Right atrium auricular region (tissue), 2 donors: ENCODE results near the gene NPVF. TPM values are rescaled to one million over a fixed set of nuclear protein-coding genes. Genes with fewer than 3 reads are reported as not detected.

Source experiments
- DNase-seq: peaks from one replicate; pipeline ENCODE4 v3.0.0-alpha.2; 2019; ENCODE audit warnings: low spot score
- H3K27ac ChIP-seq, 2 donors: fragments of 200-600 bp; sonication (generic); 1 replicate in 1 of 2; 2 replicates in 1 of 2; pipeline ENCODE4 v1.5.1; 2016 to 2019
- H3K27me3 ChIP-seq, 2 donors: fragments of 200-600 bp; sonication (generic); one replicate each; pipeline versions ENCODE4 v1.5.1 to v1.6.0; 2017 to 2019
- H3K36me3 ChIP-seq: fragments of 200-600 bp; sonication (generic); one replicate; pipeline ENCODE4 v1.5.1; 2016
- H3K4me1 ChIP-seq, 2 donors: fragments of 200-600 bp; sonication (generic); one replicate each; pipeline versions ENCODE4 v1.5.1 to v1.6.0; 2017 to 2019
- H3K4me3 ChIP-seq, 2 donors: fragments of 200-600 bp; sonication (generic); 1 replicate in 1 of 2; 2 replicates in 1 of 2; pipeline ENCODE4 v1.5.1; 2017 to 2019; ENCODE audit warnings: mild to moderate bottlenecking in 1 of 2, moderate library complexity in 1 of 2
- H3K9me3 ChIP-seq, 2 donors: fragments of 200-600 bp; sonication (generic); one replicate each; pipeline ENCODE4 v1.5.1; 2019
- total RNA-seq, 2 donors: library from RNA; depleted of rRNA; stranded (reverse); fragments of >200 nt; gene quantifications; one replicate each; pipeline ENCODE4 v1.1.0, GENCODE V29; 2016
- TF ChIP-seq, protein P1 (sequence below), 2 donors: fragments of 200-600 bp; sonication (generic); IDR thresholded peaks; one replicate each; pipeline ENCODE4 v1.5.1; 2019; ENCODE audit warnings: antibody characterized with exemption in 2 of 2

Gene NPVF
- total RNA-seq, 2 donors from 2014 or later: not detected

DNA sequence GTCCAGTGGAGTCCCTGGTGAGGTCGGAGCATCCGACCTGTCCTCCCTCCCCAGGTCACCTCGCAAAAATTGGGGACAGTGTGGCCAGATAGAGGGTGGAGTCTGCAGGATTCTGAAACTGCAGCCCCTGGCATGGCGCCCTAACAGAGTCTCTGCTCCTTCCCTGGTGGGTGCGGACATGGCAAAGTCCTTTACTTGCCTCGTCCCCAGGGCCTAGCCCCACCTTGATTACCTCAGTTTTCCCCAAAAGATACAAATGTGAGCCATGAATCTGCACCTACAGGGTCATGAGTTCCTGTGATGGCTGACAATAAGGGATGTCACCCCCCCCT is 47.7 kb downstream of the NPVF start:
- H3K4me3 ChIP-seq: peak overlapping the region; percentile 89 to 93

DNA sequence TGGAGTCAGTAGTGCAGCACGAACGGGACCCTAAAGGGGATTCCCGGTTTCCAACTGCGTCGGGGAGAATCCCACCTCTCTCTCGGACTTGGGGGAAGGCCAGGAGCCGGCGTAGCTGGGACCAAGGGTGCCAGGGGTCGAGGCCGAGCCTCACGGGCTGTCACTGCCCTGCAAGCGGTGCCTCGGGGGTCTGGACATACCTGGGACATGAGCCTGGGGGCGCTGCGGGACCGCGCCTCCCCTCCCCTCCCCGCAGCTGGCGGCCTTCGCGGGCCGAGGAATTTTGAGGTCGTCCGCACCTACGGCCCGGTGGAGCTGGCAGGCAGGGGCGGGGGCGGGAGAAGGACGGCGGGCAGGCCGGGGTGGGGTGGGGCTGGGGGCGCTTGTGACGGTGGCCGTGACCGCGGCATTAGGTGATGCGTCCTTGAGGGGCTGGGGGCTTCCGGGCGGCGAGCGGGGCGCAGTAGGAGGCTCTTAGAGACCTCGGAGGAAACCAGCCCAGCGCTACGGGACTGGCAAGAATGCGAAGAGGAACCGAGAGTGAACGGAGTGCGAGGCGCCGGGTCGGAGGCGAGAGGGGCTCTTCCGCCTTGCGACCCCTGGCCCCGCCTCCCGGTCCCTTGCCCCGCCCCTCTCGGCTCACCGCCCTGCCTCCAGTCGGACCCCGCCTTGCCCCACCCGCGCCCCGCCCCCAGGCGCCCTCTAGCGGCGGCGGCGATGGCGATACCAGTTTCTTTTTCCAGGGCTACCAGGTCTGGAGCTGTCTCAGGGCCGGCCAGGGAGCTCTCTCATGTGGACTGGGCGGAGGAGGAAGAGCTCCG is 48.3 kb downstream of the NPVF start:
- TF ChIP-seq, protein P1, sequence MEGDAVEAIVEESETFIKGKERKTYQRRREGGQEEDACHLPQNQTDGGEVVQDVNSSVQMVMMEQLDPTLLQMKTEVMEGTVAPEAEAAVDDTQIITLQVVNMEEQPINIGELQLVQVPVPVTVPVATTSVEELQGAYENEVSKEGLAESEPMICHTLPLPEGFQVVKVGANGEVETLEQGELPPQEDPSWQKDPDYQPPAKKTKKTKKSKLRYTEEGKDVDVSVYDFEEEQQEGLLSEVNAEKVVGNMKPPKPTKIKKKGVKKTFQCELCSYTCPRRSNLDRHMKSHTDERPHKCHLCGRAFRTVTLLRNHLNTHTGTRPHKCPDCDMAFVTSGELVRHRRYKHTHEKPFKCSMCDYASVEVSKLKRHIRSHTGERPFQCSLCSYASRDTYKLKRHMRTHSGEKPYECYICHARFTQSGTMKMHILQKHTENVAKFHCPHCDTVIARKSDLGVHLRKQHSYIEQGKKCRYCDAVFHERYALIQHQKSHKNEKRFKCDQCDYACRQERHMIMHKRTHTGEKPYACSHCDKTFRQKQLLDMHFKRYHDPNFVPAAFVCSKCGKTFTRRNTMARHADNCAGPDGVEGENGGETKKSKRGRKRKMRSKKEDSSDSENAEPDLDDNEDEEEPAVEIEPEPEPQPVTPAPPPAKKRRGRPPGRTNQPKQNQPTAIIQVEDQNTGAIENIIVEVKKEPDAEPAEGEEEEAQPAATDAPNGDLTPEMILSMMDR (IDR thresholded peaks at IDR 0.05): peak; percentile 90 to 96
- H3K9me3 ChIP-seq: no peaks in the 10 kb centered on the region

More for the DNA sequence above, 47.7 kb downstream of the NPVF start:
- Histone ChIP-seq H3K36me3 (no peaks in the 10 kb centered on the region), H3K9me3 (no peaks in the 10 kb centered on the region), H3K27ac (peak overlapping the region; percentile 87 to 89), H3K4me1 (no peaks in the 10 kb centered on the region), H3K27me3 (no peaks in the 10 kb centered on the region)
- no peak for DNase-seq
- TF ChIP-seq, protein P1 (IDR thresholded peaks at IDR 0.05): no peak

DNA sequence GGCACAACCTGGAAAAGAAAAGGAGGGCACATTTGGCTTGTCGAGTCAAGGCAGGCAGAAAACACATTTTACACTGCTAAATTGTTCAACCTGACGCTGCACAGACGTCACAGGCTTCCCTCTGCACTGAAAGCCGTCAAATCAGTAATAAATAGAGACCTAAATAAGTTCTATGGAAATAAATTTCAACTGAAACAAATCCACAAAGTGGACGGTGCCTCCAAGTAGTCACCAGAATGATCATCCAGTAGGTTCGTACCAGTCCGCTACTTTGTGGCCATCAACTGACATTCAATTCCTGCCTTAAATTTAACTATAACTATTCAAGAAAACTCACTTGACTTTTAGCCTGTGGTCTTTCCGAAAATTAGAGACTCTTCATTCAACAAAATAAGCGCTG is 49.0 kb downstream of the NPVF start:
- peak overlapping the region; percentile 89 to 93 for H3K4me3 ChIP-seq
- H3K36me3 ChIP-seq: no peaks in the 10 kb centered on the region
- H3K9me3 ChIP-seq: no peaks in the 10 kb centered on the region
- no peaks in the 10 kb centered on the region for H3K27me3 ChIP-seq
- no peak for DNase-seq
- TF ChIP-seq, protein P1 (IDR thresholded peaks at IDR 0.05): no peak
- peak overlapping the region; percentile 87 to 89 for H3K27ac ChIP-seq
- no peaks in the 10 kb centered on the region for H3K4me1 ChIP-seq

More for the DNA sequence above, 48.3 kb downstream of the NPVF start:
- peak; percentile 91 for DNase-seq
- H3K27ac ChIP-seq: peak overlapping the region; percentile 87 to 89
- H3K4me3 ChIP-seq: peak overlapping the region; percentile 89 to 93
- no peaks in the 10 kb centered on the region for H3K36me3 ChIP-seq
- H3K27me3 ChIP-seq: no peaks in the 10 kb centered on the region
- H3K4me1 ChIP-seq: no peaks in the 10 kb centered on the region

Other genes with a start within 250 kb of the NPVF start
- gene OSBPL3, start 248.3 kb downstream of the NPVF start, total RNA-seq: 1 to 10 TPM; 4.8 to 6.7 TPM
- gene CYCS, start 103.2 kb downstream of the NPVF start, total RNA-seq: 100 to 1,000 TPM; 134 to 282 TPM